GOT3 (cell line): ENCODE results near the gene MPZL2.
"Not testable (repeated sequence)": the region's sequence is repeated elsewhere in the genome, so short reads cannot be mapped to it uniquely, and the experiment has no call there.

ENCODE experiments used
- DNase-seq: peaks from one replicate; lab custom pipeline; 2025; ENCODE audit warnings: mixed read lengths; lab: John Stamatoyannopoulos, UW

The MPZL2 gene

DNA sequence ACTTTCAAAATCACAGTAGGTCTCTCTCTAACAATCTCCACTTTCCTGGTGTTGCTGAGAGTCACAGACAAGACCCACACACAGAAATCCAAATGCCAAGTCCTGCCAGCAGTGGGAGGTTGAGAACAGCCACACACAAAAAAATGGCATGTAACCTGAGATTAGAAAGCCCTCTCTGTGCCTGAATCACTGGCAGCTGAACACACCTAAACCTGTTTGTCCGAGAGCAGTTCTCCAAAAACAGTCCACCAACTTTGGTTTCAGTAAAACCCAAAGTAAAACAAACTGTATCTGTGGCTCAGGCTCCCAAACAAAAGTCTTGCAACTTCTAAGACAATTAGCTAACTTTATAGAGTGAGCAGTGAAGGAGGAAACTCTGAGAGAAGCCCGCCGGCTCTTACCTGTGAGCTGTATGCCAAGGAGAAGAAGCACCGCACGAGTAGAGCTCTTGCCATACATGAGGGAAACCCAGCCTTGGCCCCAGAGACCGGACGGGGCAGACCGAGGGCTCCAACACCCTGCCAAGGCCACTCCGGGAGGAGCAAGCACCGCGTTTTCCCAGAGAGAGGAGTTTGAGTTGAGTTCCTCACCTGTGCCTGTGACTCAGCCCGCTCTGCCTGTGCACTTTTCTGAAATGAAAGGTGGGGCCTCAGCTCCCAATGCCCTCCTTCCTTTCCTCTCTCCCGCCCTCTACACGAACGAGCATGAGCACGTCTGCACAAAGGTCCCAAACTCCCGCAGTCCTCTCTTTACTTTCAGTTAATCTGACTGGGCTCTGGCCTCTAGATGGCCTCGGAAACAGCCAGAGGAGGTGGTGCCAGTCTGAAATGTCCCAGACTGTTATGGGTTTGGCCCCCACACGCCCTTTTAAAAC, at the start of gene MPZL2:
Gene MPZL2 (minus strand): TSS at position 603 of the 874 bp plus-strand sequence. CDS start 144 bp downstream, at position 459.
- DNase-seq = no peak

DNA sequence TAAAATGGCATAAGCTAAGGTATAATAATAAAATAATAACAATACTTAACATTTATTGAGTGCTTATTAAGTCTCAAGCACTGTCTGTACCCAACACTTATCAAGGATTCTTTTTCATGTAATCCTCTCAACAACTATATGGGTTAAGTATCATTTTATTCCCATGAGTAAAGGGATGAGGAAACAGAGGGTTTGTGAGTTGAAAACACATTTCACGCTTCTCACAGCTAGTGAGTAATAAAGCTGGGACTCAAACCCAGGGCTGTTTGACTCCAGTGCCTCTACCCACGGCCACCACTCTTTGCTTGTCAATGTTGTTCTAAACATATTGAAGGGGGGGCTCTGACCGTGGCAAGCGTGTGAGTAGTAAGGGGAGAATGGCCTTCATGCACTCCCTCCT, 49.1 kb upstream of the MPZL2 start:
- no peak for DNase-seq

DNA sequence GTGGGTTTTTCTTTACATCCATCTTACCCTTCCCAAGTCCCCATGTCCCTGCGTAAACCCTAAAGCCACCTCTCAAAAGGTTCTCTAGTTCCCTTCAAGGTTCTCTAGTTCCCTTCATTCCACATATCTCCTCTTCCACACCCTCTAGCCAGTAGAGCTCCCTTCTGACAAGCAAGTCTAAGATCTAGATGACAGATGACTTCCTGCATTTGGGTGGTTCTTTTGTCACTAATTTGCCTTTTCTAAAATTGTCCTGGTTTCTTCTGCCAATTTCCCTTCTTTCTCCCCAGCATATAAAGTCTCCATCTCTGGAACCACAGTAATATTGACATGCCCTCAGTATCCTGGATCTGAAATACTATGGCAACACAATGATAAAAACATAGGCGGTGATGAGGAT, 48.2 kb upstream of the MPZL2 start:
- DNase-seq = no peak

DNA sequence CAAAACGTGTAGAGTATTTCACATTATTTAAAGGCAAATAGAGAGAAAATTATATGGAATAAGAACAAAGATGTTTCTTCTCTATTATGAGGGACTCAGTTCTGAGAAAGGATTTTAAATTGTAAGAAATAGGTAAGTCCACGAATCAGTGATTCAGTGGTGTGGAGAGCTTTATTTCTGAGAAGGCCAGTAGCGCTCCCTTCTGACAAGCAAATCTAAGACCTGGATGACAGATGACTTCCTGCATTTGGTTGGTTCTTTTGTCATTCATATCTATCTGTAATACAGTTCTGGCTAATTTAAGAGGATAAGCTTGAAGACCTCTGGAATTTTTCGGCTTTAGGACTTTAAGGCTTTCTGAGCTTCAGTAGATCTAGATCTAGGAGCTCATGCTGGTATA, 47.4 kb upstream of the MPZL2 start:
- no peak for DNase-seq

DNA sequence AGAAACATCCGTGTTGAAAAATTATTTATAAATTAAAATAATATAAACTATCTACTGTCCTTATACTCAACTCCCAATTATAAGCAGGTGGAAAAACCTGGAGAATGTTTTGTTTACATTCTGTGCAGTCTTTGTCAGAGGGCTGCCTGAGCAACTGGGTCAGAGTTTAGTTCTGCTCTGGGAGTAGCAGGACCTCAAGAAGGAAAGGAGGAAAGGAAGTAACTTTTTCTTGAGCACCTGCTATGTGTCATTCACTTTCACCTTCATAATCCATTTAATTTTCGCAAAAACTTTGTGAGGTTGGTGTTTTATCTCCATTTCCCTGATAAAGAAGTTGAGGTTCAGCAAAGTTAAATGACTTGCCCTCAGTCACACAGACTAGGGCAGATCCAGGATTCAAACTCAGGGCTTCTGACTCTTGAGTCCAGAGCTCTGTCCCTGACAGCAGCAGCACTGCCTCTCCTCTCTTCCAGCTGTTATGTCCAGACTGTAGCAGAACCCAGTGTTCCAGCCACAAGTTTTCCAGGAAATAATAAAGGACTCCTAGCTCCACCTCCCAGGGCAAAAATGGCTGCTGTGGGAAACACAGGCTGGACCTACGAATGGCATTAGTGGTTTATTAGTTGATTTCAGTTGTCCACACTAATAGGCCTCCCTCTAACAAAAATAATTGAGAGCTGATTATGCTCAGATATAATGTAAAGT, 46.8 kb upstream of the MPZL2 start:
- no peak for DNase-seq

DNA sequence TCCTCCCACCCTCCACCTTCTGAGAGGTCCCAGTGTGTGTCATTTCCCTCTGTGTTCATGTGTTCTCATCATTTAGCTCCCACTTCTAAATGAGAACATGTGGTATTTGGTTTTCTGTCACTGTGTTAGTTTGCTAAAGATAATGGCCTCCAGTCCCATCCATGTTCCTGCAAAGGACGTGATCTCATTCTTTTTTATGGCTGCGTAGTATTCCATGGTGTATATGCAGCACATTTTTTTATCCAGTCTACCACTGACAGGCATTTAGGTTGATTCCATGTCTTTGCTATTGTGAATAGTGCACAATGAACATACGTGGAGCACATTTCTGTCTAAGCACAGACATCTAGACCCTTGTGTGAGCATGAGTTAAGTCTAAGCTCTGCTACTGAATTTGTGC, 46.2 kb upstream of the MPZL2 start:
- no peak for DNase-seq

DNA sequence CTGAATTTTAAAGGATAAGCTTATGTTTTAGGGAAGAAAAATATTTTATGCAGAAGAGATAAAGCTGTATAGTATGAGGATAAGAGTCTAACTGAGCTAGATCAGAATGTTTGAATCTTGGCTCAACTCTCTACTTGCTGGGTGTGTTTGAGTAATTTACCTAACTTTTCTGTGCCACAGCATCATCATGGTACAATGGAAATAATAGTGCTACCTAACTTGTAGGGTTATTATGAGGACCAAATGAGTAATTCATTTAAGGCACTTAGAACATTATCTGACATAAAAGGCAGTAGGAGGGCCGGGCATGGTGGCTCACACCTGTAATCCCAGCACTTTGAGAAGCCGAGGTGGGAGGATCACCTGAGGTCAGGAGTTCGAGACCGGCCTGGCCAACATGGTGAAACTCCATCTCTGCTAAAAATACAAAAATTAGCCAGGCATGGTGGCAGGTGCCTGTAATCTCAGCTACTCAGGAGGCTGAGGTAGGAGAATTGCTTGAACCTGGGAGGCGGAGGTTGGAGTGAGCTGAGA, 45.0 kb upstream of the MPZL2 start:
- not testable (repeated sequence) for DNase-seq

DNA sequence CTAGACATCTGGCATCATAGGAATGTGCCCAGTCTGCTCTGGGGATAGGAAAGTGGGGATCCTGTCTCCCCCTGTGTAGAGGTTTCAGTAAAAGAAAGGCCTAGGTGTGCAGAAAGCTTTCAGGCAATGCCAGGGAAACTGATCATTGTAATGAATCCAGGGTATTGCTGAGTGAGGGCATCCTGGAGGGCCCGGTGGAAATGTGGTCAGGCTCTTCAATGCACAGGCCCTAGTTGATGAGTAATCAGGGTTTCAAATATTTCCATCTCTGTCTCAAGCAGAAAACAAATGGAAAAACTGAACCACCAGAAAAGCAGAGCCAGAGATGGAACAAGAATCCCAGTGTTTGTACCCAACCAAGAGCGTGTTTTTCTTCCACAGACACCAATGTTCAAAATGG, 42.5 kb upstream of the MPZL2 start:
- DNase-seq = no peak

DNA sequence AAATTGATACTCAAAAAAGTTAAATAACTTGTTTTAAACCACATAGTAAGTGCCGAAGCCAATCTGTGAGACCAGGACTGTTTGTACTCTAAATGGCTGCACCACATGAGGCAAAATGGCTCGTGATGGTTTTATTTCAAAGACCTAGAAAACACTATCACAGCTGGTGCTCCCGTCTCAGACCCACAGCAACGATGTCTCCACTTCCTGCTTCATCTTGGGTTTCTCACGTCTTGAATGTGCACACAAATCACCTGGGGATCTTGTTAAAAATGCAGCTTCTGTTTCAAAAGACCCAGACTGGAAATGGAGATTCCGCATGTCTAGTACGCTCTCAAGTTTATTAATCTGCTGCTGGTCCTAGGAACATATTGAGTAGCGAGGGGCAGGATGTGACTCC, 41.6 kb upstream of the MPZL2 start:
- DNase-seq = no peak

DNA sequence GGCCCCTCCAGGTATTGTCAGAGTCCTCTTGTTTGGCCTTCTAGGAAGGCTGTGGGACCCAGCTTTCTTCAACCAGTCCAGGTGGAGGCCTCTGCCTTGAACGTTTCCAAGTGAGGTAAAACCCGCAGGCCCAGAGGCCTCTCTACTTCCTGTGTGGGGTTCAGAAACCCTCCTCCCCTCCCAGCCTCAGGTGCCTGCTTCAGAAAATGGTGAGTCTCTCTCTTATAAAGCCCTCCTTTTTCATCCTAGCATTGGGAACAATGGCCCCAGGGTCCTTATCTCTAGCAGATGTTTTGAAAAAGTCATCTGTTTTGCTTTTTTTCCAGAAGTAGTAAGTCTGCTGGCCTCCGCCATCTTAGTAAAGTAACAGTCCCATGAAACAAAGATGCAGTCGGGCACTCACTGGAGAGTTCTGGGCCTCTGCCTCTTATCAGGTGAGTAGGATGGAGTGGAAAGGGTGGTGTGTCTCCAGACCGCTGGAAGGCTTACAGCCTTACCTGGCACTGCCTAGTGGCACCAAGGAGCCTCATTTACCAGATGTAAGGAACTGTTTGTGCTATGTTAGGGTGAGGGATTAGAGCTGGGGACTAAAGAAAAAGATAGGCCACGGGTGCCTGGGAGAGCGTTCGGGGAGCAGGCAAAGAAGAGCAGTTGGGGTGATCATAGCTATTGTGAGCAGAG, 40.6 kb upstream of the MPZL2 start, which contains the start of gene CD3E:
Gene CD3E (plus strand): TSS at position 163 of the 681 bp plus-strand sequence. CDS start 223 bp downstream, at position 386.
- DNase-seq = no peak

DNA sequence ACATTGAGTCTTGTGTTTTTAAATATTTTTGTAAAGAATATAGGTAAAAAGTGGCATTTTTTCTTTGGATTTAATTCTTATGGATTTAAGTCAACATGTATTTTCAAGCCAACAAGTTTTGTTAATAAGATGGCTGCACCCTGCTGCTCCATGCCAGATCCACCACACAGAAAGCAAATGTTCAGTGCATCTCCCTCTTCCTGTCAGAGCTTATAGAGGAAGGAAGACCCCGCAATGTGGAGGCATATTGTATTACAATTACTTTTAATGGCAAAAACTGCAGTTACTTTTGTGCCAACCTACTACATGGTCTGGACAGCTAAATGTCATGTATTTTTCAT, 40.1 kb upstream of the MPZL2 start:
- no peak for DNase-seq

DNA sequence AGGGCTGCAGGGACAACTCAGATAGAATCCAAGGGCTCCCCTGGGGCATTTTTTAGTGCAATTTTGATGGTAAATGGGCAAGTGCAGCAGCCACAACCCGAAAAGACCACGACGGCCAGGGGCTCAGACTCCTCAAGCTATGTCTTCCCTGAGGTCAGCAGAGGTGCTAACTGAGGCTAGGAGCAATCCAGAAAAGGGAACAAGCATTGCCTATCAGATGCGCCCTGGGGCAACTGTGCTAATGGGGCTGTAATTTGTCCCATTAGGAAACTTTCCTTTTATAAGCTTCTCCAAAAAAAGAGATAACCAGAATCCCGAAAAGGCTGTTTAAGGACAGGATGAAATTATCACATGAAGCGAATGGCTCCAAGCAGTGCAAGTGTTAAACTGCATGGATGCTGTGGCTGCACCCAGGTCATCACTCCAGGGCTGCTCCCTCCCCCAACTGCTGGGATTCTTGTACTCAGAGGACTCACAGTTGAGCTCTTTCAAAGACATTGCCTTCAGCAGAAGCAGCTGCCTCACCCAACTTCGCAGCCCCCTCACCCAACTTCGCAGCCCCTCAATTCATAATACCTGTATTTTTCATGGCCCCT, 37.6 kb upstream of the MPZL2 start:
- no peak for DNase-seq

DNA sequence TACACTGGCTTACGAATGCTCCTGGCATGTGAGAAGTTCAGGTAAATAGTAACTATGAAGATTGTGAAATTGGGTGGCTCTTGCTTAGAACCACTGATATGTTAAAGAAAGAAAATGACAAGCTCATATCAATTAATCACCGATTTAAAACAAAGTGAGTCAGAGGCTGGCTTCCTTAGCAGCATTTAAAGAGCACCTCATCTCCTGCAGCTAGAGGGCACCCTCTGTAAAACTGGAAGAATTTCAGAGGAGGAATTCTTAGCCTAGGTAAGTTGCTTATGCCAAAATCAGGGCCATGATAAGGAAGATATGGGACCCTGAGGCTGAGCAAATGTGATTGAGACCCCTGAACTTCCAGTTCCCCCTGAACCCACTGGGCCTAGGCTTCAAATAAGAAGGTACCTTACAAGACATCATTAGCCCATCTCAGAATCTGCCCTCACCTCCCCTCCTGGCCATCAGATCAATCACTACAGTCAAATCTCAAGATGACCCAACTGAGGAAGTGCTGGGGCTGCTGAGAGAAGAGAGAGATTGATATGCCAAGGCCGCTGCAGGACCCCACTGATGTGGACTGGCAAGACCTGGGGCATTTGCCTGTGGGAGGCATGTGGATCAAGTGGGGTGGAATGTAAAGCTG, 31.8 kb upstream of the MPZL2 start:
- no peak for DNase-seq

DNA sequence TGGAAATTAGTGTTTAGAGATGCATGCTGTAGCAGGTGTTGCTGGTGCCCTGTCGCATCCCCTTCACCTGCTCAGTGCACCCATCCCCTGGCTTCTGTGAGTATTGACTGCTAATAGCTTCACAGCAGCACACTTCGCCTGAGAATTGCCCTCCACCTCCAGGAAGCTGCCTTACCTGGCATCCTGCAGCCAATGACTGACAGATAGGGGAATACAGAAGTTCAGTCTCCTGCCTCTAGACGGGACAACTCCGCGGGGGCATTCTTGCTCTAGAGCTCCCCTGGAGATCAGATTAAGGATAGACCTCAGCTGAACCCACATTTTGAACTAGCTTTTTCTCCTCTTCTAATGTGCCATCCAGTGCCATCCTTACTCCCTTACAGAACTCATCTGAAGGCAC, 31.1 kb upstream of the MPZL2 start:
- no peak for DNase-seq

DNA sequence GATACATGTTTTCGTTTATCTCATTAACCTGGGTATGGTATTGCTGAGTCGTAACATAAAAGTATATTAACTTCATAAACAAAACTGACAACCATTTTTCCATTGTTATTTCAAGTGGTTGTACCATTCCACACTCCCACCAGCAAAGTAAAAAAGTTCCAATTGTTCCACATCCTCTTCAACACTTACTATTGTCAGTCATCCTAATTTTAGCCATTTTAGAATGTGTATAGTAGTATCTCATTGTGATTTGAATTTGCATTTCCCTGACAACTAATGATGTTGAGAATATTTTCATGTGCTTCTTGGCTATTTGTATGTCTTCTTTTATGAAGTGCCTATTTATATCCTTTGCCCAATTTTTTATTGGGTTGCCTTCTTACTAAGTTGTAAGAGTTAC, 30.0 kb upstream of the MPZL2 start:
- DNase-seq = no peak

DNA sequence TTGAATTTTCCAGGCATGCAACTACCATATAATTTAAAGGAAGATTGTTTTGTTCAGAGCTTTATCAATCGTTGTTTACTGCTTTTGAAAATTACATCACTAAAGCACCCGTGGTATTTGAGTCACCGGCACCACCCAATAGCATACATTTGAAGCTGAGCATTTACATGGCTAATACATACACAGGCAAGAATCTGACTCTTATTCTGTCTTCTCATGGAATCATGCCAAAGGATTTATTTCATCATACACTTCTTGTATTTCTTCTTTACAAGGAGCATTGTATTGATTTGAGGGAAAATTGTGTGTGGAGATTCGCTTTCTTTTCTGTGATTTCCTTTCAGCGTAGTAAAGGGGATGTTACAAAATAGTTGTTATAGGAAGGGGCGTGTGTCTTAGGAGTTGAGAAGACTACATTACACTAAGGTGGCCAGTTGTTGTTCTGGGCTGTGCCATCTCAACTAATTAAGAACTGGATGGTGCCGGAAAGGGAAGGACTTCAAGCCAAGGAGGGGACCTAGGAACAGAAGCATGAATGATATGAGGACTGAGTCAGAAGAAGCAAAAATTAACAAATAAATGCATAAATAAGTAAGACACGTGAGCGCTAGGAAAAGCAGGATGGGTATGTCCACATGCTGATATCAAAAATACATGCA, 27.5 kb upstream of the MPZL2 start:
- no peak for DNase-seq

DNA sequence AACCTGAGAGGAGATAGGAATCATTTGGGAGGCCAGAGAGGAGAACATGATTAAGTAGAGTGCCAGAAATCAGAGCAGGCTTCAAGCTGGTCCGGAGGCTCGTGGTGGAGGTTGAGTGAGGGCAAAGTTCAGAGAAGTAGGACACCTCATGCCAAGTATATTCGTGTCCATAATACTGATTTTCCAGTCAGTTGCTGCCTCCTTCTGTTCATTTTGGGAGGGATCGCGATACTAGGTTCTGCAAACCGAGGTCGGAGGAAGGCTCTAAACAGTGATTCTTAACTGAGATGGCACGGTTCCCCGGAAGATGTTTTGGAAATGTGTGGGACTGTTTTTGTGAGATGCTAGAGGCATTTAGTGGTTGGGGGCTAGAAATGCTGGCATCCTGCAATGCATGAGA, 26.8 kb upstream of the MPZL2 start:
- no peak for DNase-seq

DNA sequence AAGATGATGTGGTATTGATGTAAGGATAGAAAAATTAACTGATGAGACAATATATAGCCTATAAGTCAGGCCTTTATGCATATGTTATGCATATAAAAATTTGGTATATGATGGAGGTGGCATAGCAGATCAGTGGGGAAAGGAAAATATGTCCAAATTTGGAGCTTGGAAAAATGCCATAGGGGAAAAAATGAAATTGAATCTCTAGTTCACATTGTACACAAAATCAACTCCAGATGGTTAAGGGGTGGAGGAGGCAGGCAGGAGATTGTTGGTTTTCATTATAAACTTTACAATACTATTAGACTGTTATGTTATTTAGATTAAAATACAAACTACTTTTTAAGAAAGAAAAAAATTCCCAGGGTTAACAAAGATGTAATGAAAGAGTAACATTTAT, 25.3 kb upstream of the MPZL2 start:
- DNase-seq = no peak

DNA sequence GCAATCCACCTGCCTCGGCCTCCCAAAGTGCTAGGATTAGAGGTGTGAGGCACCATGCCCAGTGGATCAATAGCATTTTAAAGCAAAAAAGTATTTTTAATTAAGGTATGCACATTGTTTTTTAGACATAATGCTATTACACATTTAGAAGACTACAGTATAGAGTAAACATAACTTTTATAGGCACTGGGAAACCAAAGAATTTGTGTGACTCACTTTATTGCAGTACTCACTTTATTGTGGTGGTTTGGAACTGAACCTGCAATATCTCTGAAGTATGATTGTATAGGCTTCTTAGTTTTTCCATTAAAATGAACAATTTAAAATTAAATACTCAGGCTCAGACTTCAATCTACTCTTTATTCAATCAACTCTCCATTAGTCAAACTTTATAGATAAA, 22.9 kb upstream of the MPZL2 start:
- no peak for DNase-seq

DNA sequence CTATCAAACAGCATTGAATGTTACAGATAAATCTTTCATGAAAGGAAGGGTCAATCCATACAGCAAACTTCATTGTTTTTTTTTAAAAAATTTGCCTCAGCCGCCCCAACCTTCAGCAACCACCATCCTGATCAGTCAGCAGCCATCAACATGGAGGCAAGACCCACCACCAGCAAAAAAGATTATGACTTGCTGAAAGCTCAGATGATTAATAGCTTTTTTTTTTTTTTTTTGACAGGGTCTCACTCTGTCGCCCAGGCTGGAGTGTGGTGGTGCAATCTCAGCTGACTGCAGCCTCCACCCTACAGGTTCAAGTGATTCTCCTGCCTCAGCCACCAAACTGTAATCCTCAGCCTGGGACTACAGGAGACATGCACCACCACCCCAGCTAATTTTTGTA, 22.4 kb upstream of the MPZL2 start:
- no peak for DNase-seq

DNA sequence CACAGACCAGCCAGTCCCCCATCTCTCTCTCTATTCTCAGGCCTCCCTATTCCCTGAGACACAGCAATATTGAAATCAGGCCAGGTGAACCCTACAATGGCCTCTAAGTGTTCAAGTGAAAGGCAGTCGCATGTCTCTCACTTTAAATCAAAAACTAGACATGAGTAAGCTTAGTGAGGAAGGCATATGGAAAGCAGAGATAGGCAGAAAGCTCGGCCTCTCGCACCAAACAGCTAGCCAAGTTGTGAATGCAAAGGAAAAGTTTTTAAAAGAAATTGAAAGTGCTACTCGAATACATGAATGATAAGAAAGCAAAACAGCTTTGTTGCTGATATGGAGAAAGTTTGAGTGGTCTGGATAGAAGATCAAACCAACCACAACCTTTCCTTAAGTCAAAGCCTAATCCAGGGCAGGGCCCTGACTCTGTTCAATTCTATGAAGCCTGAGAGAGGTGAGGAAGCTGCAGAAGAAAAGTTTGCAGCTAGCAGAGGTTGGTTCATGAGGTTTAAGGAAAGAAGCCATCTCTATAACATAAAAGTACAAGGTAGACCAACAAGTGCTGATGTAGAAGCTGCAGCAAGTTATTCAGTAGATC, 19.8 kb upstream of the MPZL2 start:
- no peak for DNase-seq
